ENCODE results near the gene HIP1. TPM values are rescaled to one million over a fixed set of nuclear protein-coding genes. Genes with fewer than 3 reads are reported as not detected.
"Not testable (repeated sequence)": the region's sequence is repeated elsewhere in the genome, so short reads cannot be mapped to it uniquely, and the experiment has no call there.

HIP1 gene
- polyA plus RNA-seq, 1 donor = 25.2 TPM

DNA sequence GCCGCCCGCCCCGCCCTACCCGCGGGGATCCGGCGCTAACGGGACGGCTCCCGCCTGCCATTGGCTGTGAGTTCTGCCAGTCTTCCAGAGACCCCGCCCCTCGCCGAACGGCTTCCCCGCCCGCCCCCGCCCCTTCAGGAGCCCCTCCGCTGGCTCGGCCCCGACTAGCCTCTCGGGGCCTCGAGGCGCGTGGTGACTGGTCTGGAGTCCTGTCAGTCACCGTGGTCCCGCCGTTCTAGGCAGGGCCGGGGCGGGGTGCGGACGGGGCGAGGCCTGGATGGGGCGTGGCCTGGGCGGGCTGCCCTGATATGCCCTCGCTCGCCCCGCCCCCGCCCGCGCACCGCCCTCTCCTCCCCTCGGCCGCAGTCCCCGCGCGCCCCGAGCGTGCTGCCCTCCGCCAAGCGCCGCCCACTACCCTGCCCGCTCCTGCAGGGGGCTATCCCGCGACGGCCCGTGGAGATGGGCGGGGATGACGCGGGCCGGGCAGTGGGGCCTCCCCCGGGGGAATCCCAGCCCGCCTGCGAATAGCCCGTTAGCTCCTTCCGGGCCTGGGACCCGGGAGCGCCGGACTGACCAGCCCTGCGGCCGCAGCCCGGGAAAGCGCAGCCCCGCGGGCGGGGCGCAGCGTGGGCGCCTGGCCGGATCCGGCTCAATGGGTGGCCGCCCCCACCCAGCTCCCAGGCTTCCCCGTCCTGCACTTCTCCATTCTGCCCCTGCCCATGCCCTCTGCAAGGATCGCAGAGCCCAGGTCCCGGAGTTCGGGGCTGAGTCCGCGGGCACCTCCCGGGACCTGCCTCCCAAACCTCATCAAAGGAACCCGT is 444 bp upstream of the HIP1 start:
- DNase-seq = peak; percentile 98

DNA sequence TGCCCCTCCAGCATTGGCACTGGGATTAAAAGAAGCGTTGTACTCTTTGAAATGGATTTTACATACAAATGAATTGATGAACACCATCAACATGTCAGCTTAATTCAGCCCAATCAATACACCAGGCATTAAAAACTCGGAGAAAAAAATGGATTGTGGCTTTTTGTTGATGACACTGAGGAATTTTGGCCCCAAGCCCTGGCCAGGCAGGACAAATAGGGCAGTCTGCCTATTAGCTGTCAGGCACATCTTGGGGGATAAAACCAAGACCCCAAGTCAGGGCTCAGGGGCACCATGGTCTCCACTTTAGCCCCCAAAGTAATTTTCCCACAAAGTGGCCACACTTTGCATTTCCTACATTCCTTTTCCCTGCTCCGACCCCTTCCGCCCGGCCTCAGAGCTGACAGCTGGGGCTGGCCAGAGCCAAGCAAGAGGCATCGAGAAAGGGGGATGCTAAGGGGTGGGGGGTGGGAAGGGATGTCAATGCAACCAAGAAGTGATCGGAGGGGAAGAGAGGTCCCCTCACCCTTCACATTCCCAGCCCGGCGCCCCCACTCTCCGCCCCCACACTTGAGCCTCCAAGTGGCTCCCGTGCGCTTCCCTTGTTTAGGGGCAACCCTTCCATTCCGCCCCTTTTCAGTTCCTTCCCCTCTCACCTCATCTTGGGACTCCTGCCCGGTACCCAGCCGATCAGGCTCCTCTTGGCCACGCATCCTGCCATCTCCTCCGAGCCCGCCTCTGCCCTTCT is 711 bp downstream of the HIP1 start:
- DNase-seq = no peak

DNA sequence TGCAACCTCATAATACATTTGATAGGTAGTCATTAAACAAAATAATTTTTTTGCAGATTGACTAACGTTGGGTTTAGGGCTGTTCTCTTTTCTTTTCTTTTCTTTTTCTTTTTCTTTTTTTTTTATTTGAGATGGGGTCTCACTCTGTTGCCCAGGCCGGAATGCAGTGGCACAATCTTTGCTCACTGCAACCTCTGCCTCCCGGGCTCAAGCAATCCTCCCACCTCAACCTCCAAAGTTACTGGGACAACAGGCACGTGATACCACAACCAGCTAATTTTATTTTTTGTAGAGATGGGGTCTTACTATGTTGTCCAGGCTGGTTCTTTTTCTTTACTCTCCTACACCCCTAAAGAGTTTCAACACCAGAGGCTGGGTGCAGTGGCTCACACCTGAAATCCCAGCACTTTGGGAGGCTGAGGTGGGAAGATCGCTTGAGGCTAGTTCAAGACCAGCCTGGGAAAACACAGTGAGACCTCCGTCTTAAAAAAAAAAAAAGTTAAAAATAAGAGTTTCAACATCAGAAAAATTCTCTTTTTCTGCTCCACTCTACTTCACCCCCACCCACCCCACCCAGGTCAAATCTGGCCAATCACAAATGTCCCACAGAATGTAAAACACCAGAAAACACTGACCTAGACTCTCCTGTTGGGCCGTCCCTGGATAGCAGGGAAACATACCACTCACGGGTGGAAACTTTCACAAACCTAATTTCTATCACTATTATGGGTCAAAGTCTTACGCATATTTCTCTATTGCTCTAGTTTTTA is 3.0 kb downstream of the HIP1 start:
- DNase-seq = no peak

DNA sequence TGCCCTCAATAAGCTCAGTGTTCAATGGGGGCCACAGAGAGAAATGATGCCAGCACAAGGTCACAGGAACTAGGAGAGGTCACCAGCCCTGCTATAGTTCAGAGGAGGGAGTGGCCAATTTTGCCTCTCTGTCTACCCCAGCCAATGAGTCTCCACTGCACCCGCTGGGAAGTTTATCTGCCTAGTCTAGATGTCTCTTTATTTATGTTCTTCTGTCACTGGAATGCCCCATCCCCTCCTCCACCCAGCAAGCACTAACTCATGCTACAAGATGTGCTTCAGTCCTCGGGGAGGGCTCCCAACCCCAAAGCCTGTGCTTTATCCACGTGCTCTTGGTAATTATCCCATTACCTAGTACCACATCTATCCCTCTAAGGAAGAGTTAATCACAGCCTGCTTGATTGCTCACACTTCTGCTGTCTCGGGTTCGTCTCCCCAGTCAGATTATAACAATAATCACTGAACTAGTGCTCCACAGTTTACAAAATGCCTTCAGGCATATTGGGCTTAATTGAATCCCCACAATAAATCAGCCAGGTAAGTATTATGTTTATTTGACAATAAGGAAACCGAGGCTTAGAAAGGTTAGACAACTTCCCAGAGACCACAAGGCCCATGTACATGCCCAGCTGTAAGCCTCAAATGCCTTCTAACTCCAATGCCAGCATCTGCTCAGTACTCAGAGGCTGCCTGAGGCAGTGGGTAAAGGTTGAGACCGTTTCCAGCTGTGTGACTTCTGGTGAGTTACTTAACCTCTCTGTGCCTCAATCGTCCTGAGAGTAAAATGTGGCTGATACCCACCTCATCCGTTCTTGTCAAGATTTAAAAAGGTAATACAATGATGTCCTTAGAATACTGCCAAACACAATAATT is 3.9 kb downstream of the HIP1 start:
- DNase-seq = no peak

DNA sequence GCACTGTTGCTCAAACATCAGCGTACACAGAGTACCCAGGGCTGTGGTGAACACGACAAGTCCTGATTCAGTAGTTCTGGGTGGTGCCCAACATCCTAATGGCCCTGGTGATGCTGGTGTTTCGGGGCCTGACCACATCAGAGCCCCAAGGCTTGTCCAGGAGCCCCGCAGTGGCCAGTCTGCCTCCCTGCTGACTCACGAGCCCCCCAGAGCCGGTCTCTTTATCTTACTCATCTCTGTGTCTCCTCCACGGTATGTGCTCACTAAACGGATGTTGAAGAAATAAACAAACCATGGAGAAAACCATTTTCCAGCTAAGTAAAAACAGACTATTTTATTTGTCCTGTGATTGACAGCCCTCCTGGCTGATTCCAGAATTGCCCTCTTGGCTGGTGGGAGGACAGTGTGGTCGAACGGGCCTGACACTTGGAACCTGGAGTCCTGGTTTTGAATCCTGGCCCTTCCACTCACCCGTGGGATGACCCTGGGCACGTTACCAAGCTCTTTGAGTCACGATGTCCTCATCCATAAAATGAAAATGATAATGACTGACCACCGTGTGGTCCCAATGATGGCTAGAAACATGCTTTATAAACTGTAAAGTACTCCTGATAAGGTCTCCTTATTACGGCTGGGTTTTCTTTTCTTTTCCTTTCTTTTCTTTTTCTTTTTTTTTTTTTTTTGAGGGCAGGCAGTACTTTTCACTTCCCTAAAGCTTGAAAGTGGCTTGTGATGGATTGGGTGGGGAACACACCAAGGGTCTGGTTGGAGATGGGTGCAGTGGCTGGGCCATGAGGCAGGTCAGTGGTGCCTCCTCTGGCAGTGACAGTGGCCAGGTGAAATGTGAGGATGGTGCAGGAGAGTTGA is 5.7 kb downstream of the HIP1 start:
- DNase-seq = no peak

DNA sequence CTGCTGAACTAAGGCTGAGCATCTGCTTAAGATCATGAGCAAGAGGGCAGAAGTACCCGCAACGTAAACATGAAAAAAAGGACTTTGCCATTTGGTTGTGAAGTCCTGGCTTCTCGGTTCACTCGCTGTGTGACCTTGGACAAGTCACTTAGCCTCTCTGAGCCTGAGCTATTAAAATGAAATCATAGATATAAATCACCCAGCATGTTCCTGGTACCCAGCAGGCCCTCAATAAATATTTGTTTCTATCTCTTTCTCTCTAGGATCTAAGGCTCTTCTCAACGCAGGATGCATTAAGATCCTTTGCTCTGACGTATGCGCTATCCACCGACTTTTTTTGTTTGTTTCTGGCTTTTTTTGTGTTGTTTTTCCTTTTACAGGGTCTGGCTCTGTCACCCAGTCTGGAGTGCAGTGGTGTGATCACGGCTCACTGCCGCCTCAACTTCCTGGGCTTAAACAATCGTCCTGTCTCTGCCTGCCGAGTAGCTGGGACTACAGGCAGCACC is 6.7 kb downstream of the HIP1 start:
- DNase-seq = no peak

DNA sequence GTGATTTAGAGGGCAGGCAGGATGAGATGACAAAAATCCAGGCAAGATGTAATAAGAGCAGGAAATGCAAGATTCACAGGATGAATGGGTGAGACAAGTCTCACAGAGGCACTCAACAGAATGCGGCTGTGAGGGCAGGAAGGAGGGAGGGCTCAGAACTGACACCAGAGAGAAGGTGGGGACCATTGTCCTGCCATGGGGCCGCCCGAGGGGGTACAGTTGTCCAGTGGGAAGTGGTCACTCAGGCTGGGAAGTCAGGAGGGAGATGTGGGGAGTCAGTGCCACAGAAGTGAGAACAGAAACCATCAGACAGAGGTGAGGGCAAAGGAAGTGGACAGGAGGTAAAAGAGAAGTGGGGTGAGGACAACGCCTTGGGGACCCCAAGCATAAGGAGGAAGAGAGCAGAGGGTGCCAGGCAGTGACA is 8.9 kb downstream of the HIP1 start:
- DNase-seq = no peak

DNA sequence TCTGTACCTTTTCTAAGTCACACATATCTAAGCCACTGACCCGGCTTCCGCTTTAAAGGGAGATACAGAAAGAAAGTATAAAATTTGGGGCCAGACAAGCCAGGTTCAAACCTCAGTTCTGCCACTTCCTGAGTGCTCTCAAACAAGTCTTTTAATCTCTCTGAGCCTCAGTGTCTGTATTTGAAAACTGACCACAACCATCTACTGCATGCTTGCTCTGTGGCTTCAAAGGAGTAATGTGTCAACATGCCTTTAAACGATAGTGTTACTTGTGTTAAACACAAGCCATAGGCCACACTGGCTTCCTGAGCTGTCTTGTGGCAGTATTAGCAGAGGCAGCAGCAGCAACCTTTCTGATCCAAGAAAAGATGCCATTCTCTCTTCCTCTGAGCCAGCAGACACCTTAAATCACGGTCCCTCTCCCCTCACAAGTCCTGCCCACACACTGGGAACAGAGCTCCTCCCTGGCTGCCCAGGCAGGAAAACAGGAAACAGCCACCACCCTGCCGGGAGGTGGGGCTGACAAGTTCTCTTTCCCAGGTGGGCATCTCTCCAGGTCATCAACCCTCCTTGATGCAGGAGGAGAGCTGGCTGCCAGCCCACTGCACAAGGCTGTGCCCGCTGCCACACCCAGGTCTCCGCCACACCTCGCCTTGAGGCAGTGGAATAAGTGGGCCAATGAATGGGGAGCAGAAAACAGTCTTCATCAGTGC is 10.7 kb downstream of the HIP1 start:
- no peak for DNase-seq

DNA sequence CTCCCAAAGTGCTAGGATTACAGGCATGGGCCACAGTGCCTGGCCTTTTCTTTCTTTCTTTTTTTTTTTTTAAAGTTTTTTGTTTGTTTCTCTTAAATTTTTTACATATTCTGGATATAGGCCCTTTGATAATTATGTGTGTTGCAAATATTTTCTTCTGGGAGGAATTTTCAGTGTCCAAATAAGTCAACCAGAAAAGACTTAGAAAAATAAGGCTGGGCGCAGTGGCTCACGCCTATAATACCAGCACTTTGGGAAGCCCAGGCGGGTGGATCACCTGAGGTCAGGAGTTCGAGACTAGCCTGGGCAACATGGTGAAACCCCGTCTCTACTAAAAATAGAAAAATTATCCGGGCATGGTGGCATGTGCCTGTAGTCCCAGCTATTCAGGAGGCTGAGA is 11.4 kb downstream of the HIP1 start:
- not testable (repeated sequence) for DNase-seq

DNA sequence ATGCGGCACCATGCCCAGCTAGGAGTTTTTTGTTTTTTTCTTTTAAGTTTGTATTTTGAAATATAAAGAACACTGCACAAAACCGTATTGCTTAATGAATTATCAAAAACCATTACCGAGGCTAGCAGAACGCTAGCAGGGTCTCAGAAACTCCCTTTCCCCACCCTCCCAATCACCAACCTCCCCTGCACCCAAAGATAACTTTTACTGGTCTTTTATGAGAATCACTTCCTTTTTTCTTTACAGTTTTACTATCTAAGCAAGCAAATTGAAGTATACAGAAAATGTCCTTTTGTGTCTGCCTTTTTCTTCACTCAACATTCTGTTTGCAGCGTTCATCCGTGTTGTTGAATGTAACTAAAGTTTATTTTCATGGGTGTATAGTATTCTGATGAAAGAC is 13.4 kb downstream of the HIP1 start:
- no peak for DNase-seq

DNA sequence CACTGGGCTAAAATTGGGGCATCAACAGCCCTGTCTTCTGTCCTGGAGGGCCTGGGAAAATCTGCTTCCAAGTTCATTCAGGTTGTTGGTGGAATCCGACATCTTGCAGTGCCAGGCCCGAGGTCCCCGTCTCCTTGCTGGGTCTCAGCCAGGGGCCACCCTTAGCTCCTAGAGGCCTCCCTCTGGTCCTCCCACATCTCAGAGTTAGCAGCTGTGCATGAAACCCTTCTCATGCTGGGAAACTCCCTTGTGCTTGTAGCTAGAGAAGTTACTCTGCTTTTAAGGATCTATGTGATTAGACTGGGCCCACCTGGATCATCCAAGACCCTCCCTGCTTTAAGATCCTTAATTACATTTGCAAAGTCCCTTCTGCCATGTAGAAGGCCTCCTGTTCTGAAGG is 15.3 kb downstream of the HIP1 start:
- DNase-seq = no peak

DNA sequence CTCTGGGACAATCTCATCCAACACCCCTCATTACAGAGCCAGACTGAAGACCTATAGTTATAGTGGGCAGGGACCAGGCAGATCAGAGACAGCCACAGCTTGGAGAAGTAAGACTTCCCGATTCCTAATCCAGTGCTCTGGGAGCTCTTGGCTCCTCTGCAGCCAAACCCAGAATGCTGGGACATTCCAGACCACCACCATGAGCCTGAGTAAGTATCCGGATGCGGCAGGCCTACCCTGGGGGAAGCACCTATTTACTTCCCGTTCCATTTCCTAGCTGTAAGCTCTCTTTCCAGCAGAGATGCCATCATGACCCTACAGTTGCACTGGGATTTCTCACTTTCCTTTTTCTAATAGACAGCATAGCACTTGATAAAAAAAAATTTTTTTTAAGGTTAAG is 16.4 kb downstream of the HIP1 start:
- no peak for DNase-seq

DNA sequence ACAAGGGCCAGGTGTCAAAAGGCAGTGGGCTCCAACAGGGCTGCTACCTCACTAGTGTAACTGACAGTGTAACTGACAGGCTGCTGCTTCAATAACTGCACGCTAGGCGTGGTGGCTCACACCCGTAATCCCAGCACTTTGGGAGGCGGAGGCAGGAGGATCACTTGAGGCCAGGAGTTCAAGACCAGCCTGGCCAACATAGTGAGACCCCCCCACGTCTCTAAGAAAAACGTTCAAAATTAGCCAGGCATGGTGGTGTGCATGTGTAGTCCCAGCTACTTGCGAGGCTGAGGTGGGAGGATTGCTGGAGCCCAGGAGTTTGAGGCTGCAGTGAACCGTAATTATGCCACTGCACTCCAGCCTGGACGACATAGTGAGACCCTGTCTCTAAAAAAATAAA is 16.8 kb downstream of the HIP1 start:
- DNase-seq = not testable (repeated sequence)

DNA sequence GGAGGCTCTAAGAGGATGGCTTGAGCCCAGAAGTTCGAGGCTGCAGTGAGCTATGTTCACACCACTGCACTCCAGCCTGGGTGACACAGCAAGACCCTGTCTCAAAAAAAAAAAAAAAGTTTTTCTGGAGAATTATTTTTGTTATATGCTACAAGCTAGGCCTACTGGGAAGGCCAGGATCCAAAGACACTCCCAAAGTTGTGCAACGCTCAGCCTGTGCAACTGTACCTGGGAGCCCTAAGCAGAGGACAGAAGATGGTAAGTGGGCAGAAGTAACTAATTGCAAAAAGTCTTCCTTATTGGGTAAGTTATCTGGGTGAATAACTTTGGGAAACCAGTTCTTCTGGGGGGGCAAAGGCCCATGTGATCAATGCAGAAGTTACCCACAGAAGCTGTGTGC is 17.3 kb downstream of the HIP1 start:
- DNase-seq = no peak

DNA sequence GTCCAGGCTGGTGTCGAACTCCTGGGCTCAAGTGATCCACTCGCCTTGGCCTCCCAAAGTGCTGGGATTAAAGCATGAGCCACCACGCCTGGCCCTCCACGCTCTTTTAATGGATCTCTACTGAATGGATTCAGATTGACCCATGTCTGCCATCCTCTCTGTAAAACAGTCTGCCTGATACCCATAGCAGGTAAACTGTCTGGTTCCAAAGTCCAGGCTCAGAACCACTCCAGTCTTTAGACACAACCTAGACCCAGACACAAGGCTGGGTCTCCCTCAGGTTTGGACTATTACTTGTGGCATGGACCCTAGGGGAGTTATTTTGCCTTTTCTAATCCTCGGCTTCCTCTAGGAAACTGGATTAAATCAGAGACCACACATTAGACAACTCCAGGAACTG is 19.1 kb downstream of the HIP1 start:
- no peak for DNase-seq

DNA sequence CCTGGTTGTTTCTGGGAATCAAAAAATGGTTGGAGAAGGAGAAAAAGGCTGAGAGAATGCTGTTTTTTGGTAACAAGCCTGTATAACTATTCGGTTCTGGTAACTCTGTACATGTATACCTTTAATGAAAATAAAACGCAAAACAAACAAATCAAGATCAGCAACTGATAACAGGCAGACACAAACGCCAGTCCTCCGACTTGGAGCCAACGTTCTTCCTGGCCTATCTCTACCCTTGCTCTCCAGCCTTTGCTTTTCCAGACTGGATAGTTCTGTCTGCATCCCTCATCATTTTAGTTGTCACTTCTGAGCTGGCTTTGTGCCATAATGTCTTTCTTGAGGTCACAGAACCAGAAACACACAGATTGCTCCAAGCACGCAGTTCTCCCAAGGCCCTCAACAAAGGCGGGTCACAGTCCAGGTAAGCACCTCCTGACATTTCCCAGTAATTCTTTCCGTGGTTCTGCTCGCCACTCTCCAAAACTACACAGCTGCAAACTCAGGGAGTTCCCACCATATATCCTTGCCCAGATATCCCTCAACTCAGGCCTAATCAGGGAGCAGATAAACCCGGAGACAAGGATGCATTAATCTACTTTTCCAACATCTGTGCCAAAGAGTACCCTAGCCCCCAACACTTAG is 20.2 kb downstream of the HIP1 start:
- DNase-seq = no peak

DNA sequence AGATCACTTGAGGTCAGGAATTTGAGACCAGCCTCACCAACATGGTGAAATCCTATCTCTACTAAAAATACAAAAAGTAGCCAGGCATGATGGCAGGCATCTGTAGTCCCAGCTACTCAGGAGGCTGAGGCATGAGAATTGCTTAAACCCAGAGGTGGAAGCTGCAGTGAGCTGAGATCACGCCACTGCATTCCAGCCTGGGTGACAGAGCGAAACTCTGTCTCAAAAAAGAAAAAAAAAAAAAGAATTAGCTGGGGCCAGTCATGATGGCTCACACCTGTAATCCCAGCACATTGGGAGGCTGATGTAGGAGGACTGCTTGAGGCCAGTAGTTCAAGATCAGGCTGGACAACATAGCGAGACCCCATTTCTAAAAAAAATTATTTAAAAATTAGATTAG is 21.0 kb downstream of the HIP1 start:
- not testable (repeated sequence) for DNase-seq

DNA sequence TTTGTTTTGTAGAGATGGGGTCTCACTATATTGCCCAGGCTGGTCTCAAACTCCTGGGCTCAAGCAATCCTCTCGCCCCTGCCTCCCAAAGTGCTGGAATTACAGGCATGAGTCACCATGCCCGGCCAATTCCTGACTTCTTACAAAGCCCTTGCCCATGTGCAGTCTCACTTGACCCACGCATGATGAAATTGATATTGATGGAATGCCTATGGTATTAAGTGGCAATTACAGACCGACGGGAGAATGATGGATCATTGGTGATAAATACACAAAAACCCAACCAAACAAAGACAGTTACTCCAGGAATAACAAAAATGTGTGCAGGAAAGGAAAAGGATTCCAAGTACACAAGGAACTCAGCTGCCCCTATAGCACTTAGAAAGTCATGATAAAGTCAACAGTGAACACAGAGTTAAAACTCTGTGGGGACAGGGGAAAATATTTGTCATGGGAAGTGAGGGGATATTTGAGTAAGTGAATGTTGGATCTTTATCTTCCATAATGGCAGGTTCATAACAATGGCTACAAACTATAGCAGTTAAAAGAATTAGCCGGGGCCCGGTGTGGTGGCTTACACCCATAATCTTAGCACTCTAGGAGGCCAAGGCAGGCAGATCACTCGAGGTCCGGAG is 21.6 kb downstream of the HIP1 start:
- no peak for DNase-seq

DNA sequence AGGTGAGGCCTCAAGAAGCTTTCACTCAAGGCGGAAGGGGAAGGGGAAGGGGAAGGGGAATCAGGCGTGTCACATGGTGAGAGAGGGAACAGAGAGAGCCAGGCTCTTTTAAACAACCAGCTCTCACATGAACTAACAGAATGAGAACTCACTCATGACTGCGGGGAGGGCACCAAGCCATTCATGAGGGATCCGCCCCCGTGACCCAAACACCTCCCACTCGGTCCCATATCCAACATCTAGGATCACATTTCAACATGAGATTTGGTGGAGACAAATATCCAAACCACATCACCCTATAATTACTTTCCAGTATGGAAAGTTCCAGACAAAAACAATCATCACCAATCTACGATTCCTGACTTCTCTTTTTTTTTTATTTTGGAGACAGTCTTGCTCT is 22.9 kb downstream of the HIP1 start:
- DNase-seq = no peak
